GM20000 (cell line): ENCODE results near the gene EIF2D.
"Not testable (repeated sequence)": the region's sequence is repeated elsewhere in the genome, so short reads cannot be mapped to it uniquely, and the experiment has no call there.

ENCODE experiments used
- DNase-seq: peaks from one replicate; pipeline ENCODE4 v3.0.0; 2012; ENCODE audit warnings: low spot score
- TF ChIP-seq, protein P1 (sequence below): IDR thresholded peaks from 2 replicates; pipeline ENCODE4 v1.5.1; 2012; ENCODE audit warnings: mild to moderate bottlenecking, control low read depth; ENCODE audit errors: extremely low read depth, missing control alignments

Gene EIF2D

GRCh38 chr1:206647224-206647623 is 35.0 kb upstream of the EIF2D start:
- TF ChIP-seq, protein P1, sequence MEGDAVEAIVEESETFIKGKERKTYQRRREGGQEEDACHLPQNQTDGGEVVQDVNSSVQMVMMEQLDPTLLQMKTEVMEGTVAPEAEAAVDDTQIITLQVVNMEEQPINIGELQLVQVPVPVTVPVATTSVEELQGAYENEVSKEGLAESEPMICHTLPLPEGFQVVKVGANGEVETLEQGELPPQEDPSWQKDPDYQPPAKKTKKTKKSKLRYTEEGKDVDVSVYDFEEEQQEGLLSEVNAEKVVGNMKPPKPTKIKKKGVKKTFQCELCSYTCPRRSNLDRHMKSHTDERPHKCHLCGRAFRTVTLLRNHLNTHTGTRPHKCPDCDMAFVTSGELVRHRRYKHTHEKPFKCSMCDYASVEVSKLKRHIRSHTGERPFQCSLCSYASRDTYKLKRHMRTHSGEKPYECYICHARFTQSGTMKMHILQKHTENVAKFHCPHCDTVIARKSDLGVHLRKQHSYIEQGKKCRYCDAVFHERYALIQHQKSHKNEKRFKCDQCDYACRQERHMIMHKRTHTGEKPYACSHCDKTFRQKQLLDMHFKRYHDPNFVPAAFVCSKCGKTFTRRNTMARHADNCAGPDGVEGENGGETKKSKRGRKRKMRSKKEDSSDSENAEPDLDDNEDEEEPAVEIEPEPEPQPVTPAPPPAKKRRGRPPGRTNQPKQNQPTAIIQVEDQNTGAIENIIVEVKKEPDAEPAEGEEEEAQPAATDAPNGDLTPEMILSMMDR = no peak
- DNase-seq = no peak

- no peak for DNase-seq
- TF ChIP-seq, protein P1 = no peak
Observed at GRCh38 chr1:206646504-206646903, 34.2 kb upstream of the EIF2D start.

DNA sequence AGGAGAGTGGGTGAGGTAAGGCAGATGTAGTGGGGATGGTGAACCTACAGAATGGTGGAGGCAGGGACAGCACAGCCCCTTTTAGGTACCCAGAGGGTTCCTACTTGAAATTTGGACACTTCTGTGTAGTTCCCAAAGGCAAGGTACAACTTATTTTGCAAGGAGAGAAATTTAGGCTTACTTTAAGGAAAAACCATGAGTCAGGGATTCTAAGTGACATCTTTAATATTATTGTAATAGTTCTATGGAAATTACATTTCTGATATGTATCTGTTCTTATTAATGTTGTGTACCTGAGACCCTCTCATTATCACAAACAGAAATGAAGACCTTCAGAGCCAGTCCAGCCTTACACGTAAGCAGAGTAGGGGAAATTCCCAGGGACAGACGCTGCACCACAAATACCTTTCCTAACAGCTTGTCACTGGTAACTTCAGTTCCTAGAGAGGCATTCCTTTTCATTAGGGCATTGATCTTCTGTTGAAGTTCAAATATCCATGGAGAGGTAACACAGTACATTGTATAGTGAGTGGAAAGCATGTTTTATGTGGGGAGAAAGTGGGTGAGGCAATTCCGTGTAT is 30.9 kb upstream of the EIF2D start:
- DNase-seq = no peak
- TF ChIP-seq, protein P1 = no peak

DNA sequence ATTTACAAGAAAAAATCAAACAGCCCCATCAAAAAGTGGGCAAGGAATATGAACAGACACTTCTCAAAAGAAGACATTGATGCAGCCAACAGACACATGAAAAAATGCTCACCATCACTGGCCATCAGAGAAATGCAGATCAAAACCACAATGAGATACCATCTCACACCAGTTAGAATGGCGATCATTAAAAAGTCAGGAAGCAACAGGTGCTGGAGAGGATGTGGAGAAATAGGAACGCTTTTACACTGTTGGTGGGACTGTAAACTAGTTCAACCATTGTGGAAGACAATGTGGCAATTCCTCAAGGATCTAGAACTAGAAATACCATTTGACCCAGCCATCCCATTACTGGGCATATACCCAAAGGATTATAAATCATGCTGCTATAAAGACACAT is 29.8 kb upstream of the EIF2D start:
- DNase-seq = not testable (repeated sequence)

GRCh38 chr1:206637605-206638004 is 25.3 kb upstream of the EIF2D start:
- no peak for DNase-seq

DNA sequence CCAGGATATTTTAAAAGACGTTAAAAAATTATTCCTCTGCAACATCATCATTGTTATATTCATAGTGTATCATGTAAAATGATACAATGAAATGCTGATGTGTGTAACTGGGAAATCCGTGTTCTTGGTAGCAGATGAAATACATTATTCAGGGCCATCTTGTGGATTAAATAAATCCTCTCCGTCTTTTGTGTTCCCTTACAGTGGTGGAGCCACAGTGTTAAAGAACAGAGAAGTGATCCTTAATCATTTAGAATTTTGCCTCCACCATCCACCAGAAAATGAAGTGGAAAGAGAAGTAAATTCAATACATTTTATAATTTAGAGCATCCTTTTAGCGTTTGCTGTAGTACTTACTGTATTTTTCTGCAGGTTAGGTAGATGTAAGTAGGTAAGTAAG is 24.4 kb upstream of the EIF2D start:
- no peak for DNase-seq
- TF ChIP-seq, protein P1 = no peak

More at GRCh38 chr1:206637605-206638004, 25.3 kb upstream of the EIF2D start:
- TF ChIP-seq, protein P1 = no peak

DNA sequence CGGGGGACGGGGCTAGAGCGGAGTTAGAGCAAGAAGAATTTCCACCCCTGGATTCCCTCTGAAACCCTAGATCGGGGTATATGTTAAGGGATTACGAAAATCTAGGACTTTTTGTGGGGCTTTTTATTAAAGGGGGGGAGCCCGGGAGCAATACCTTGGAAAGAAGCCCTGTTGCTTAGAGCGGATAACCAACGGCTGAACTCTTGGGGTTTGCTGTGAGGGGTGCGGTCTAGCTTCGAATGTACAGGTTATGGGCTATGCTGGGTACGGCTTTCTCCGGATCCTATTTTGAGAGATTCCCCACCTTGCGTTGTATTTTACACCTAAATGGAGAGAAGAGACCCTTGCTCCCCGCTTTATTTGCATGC is 23.7 kb upstream of the EIF2D start:
- peak; percentile 45 for DNase-seq
- TF ChIP-seq, protein P1 = no peak

- TF ChIP-seq, protein P1 = no peak
- peak; percentile 96 for DNase-seq
Observed at GRCh38 chr1:206635080-206635977, 23.1 kb upstream of the EIF2D start, which contains the start of gene DYRK3. Gene DYRK3 (plus strand): TSS chr1:206635536. CDS start chr1:206635704, 168 bp downstream.
